GM12872 (cell line): Measurements from ENCODE around the gene SPIRE2.

Experiments used
- CTCF ChIP-seq: IDR thresholded peaks from 3 replicates; pipeline ENCODE4 v1.5.1; 2011; ENCODE audit warnings: low read depth, mild to moderate bottlenecking, low read length, moderate library complexity; ENCODE audit not compliant: insufficient read depth

Gene SPIRE2

DNA sequence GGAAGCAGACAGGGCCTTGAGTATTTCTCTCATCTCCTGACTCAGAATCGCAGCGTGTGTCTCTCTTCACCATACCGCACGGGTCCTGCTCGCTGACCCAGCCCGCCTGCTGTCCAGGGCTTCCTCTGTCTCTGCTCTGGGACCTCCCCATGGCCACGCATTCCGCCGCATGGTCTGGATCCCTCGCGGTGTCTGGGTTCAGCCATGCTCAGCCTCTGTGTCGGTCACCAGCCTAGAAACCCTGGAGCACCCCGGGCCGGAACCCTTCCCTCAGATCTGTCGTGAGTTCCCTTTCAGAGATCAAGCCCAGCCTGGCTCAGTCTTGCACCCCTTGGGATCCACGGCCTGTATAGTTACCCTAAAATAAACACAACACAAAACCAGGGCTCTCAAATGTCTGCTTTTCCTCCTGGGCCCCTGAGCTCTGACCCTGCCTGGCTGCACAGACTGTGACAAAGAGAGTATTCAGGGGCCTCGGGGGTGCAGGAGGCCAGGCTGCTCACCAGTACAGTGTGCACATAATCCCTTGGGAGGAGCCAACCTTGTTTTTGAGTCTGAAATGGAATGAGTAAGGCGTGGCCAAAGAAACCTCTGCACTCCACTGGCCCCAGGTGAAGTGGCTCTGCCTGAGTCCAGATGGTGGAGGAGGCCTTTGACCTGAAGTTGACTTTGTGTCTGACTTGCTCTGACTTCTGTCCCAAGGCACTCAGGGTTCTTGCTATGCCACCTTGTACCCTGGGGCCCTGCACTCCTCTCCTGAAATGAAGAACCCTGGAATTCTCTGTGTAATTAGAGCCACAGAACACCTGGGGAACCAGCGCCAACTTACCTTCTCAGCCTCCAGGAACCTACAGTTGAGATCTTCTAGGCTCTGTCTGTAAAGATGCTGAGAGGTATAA is 5.8 kb upstream of the SPIRE2 start:
- TF ChIP-seq CTCF: no peak

DNA sequence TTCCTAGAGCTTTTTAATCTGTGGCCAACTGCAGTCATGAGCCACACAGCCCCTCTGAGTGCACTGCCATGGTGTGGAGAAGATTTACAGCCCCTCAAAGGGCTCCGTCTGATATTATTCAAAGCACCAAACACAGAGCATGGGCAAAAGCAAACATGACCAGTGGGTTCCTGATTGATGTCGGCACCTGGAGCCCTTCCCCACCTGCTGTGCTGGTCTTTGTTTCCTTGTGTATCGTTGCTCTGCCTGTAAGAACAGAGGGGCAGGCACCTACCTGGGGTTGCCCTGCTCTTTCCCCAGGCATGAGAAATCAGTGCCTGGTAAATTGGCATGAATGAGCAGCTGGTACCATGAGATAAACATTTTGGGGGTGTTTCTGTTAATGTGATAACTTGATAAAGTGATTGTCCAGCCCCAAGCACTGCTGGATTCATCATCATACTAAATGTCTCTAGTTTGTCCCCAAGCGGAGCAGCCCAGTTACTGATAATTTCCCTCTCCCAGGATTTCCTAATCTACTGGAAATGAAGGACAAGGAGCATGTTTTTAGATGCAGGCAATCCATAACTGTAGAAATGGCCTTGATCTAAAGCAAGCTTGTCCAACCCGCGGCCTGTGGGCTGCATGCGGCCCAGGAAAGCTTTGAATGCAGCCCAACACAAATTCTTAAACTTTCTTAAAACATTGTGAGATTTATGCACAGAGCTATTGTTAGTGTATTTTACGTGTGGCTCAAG is 5.0 kb upstream of the SPIRE2 start:
- no peak for TF ChIP-seq CTCF

GRCh38 chr16:89826531-89827382 is 1.5 kb upstream of the SPIRE2 start:
- no peak for TF ChIP-seq CTCF

DNA sequence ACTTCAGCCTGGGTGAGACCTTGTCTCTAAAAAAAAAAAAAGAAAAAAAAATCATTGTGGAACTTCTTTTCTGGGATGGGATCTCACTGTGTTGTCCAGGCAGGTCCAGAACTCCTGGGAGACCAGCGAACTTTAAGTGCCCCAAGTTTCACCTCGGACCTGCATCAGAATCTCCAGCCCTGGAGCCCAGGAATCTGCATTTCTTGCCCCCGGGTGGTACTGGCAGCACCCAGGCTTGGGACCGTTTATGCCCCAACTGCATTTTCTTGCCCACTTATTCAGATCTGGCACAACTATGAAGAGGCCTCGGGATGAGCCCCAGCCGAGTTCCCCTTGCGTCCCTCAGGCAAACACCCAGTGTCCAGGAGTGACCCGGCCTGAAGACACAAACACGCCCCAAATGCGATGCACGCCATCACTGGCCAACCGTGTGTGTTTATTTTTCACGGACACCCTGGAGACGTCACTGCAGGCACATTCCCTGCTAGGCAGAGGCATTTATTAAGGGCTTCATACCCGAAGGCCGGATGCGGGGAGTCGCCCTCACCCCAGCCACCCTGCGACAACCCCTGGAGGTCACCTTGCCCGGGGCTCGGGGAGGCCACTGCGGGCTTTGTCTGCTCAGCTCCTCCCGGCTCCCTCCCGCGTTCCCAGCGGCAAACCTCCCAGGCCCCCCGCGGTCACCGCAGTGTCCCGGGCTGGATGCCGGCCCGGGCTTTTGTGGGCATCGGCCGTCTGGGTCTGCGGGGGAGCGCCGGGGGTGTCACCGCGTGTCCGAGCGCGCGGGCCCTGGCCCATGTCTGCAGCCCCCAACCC is 684 bp upstream of the SPIRE2 start:
- TF ChIP-seq CTCF: no peak

DNA sequence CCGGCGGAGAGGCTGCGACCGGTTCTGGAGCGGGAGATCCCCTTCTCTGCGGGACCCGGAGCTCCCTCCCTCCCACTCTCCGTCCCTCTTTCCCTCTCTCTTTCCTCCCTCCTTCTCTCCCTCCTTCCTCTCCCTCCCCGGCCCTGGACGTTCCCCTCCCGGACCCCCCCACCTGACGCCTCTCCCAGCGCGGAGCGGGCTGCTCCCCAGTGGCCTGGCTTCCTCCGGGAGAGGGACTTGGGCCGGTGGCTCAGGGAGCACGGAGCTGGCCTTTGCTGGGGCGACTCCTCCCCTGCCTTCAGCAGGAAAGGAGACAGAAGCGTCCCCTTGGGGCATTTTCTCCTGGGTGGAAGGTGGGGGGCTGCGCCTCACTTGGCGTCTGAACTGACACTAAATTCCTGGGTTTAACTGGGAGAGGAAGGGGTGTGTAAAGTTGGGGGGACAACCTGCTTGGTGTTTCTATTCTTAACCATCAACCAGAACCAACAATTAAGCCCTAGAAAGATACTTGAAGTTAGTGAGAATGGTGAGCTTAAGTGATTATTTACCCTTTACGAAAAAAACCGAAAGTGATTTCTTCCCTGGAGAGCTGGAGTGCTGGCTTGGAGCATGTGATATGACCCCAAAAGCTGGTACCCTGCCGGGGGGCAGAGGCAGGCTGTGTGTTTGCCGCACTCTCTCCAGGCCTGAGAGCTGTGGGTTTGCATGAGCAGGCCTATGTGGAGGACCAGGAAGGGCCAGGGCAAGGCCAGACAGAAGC is 775 bp downstream of the SPIRE2 start:
- no peak for TF ChIP-seq CTCF

DNA sequence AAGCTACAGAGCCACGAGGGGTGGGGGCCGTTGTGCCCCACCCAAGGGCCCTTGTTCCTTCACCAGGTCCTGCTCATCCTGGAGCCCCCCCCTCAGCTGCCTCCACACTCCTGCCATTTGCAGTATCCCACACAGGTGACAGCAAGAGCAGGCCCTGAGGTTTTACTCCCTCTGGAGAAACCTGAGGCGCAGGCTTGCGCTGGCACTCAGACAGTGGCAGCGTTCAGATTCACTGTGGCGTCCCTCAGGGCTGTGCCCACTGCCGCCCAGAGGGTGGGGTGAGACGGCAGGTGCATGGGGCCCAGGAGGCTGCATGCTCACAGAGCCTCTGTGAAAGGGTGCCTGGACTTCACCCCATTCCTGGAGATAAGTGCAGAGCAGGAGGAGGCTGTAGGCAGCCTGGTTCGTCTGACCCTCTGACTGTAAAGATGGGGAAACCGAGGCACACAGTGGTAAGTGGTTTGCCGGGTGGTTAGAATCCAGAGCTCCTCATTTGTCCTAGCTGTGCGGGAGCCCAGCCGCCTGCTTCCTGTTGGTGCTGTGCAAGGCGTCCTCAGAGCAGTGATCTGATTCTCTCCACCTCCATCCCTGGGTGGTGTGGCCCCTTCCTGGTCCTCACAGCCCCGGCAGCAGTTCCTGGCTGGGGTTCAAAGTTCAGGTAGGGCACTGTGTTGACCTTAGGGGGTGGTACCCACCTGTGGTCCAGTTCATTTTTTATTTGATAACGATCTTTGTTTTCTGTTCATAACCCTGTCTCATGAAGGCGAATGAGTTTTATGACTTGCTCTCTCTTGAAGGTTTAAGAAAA is 1.6 kb downstream of the SPIRE2 start:
- TF ChIP-seq CTCF: no peak
